SJCRH30 (cell line): Measurements from ENCODE around the gene IL10RA. TPM values are rescaled to one million over a fixed set of nuclear protein-coding genes. Genes with fewer than 3 reads are reported as not detected.
"Not testable (repeated sequence)": the region's sequence is repeated elsewhere in the genome, so short reads cannot be mapped to it uniquely, and the experiment has no call there.

Source experiments
- DNase-seq, 2 experiments: peaks; one replicate each; pipeline ENCODE4 v3.0.0-alpha.2; 2015 to 2020
- H3K27ac ChIP-seq: fragments of 250-450 bp; sonication (Bioruptor Pico); 2 replicates; pipeline ENCODE4 v1.5.1; 2020; ENCODE audit warnings: mild to moderate bottlenecking, moderate library complexity
- H3K27me3 ChIP-seq: fragments of 250-450 bp; sonication (Bioruptor Pico); 2 replicates; pipeline ENCODE4 v1.5.1; 2020; ENCODE audit warnings: mild to moderate bottlenecking, moderate library complexity
- H3K36me3 ChIP-seq: fragments of 250-450 bp; sonication (Bioruptor Pico); 2 replicates; pipeline ENCODE4 v1.5.1; 2020; ENCODE audit warnings: mild to moderate bottlenecking, moderate library complexity
- H3K4me1 ChIP-seq: fragments of 250-450 bp; sonication (Bioruptor Pico); 2 replicates; pipeline ENCODE4 v1.5.1; 2020; ENCODE audit warnings: mild to moderate bottlenecking, moderate library complexity
- H3K4me3 ChIP-seq: fragments of 250-450 bp; sonication (Bioruptor Pico); 2 replicates; pipeline ENCODE4 v1.5.1; 2020; ENCODE audit warnings: mild to moderate bottlenecking, moderate library complexity
- H3K9me3 ChIP-seq: fragments of 250-450 bp; sonication (Bioruptor Pico); replicated peaks from 2 replicates; pipeline ENCODE4 v1.5.1; 2020; ENCODE audit warnings: mild to moderate bottlenecking, moderate library complexity
- total RNA-seq: library from RNA; depleted of rRNA; stranded (reverse); fragments of >200 nt; shearing (Covaris generic); gene quantifications from 2 replicates; pipeline ENCODE4 v1.2.3, GENCODE V29; 2014; rRNA removed

Gene IL10RA
- total RNA-seq: not detected in 2 replicates

GRCh38 chr11:117985953-117986887 is at the start of gene IL10RA:
TSS of gene IL10RA (plus strand) at chr11:117986394. CDS start at chr11:117986468, 74 bp downstream.
- Histone ChIP-seq H3K4me3 (no peak within 1 kb of the TSS), H3K9me3 (no peaks in the 10 kb centered on the region), H3K4me1 (no peaks in the 10 kb centered on the region), H3K27ac (no peak within 1 kb of the TSS), H3K27me3 (no peaks in the 10 kb centered on the region), H3K36me3 (no peaks in the 10 kb centered on the region)
- no peak for DNase-seq

GRCh38 chr11:117936973-117937372 is 49.2 kb upstream of the IL10RA start:
- no peak for DNase-seq
- Histone ChIP-seq H3K4me3 (no peak overlapping the region), H3K9me3 (no peaks in the 10 kb centered on the region), H3K27ac (no peak overlapping the region), H3K36me3 (no peaks in the 10 kb centered on the region), H3K27me3 (no peaks in the 10 kb centered on the region), H3K4me1 (peaks cover 18% of the 10 kb centered on the region)

GRCh38 chr11:117940736-117941135 is 45.5 kb upstream of the IL10RA start:
- Histone ChIP-seq H3K36me3 (no peaks in the 10 kb centered on the region), H3K9me3 (no peaks in the 10 kb centered on the region), H3K27me3 (no peaks in the 10 kb centered on the region), H3K27ac (no peak overlapping the region), H3K4me1 (peaks cover 13% of the 10 kb centered on the region), H3K4me3 (no peak overlapping the region)
- DNase-seq: no peak

- H3K27ac ChIP-seq: no peak overlapping the region
- H3K4me1 ChIP-seq: peaks cover 13% of the 10 kb centered on the region
- no peak overlapping the region for H3K4me3 ChIP-seq
- no peaks in the 10 kb centered on the region for H3K27me3 ChIP-seq
- H3K9me3 ChIP-seq: no peaks in the 10 kb centered on the region
- peak in 1 of 2 experiments; percentile 5 for DNase-seq
- H3K36me3 ChIP-seq: no peaks in the 10 kb centered on the region
Observed at GRCh38 chr11:117941163-117941707, 45.0 kb upstream of the IL10RA start.

- Histone ChIP-seq H3K4me3 (no peak overlapping the region), H3K4me1 (peaks cover 17% of the 10 kb centered on the region), H3K36me3 (no peaks in the 10 kb centered on the region), H3K27me3 (no peaks in the 10 kb centered on the region), H3K9me3 (no peaks in the 10 kb centered on the region), H3K27ac (0 out of 2 replicates have a peak overlapping the region, but pooled peaks have one; percentile 1)
- peak in 1 of 2 experiments; percentile 46 for DNase-seq
Observed at GRCh38 chr11:117941976-117942654, 44.1 kb upstream of the IL10RA start.

- no peaks in the 10 kb centered on the region for H3K36me3 ChIP-seq
- no peaks in the 10 kb centered on the region for H3K9me3 ChIP-seq
- H3K27ac ChIP-seq: no peak overlapping the region
- no peak for DNase-seq
- no peaks in the 10 kb centered on the region for H3K27me3 ChIP-seq
- H3K4me3 ChIP-seq: no peak overlapping the region
- peaks cover 17% of the 10 kb centered on the region for H3K4me1 ChIP-seq
Observed at GRCh38 chr11:117944554-117944953, 41.6 kb upstream of the IL10RA start.

- no peaks in the 10 kb centered on the region for H3K9me3 ChIP-seq
- peaks cover 17% of the 10 kb centered on the region for H3K4me1 ChIP-seq
- no peak overlapping the region for H3K4me3 ChIP-seq
- DNase-seq: no peak
- H3K36me3 ChIP-seq: no peaks in the 10 kb centered on the region
- H3K27me3 ChIP-seq: no peaks in the 10 kb centered on the region
- no peak overlapping the region for H3K27ac ChIP-seq
Observed at GRCh38 chr11:117945047-117945810, 41.0 kb upstream of the IL10RA start.

GRCh38 chr11:117946156-117946841 is 39.9 kb upstream of the IL10RA start:
- H3K4me1 ChIP-seq: peaks cover 15% of the 10 kb centered on the region
- H3K36me3 ChIP-seq: no peaks in the 10 kb centered on the region
- H3K9me3 ChIP-seq: no peaks in the 10 kb centered on the region
- H3K4me3 ChIP-seq: no peak overlapping the region
- no peaks in the 10 kb centered on the region for H3K27me3 ChIP-seq
- H3K27ac ChIP-seq: no peak overlapping the region
- DNase-seq: no peak

GRCh38 chr11:117946842-117947526 is 39.2 kb upstream of the IL10RA start:
- Histone ChIP-seq H3K27me3 (no peaks in the 10 kb centered on the region), H3K4me3 (no peak overlapping the region), H3K9me3 (no peaks in the 10 kb centered on the region), H3K4me1 (peaks cover 8% of the 10 kb centered on the region), H3K36me3 (no peaks in the 10 kb centered on the region), H3K27ac (no peak overlapping the region)
- peak; percentile 82 to 91 for DNase-seq

GRCh38 chr11:117947751-117948150 is 38.4 kb upstream of the IL10RA start:
- H3K9me3 ChIP-seq, H3K4me1 ChIP-seq, H3K27ac ChIP-seq, DNase-seq, H3K36me3 ChIP-seq, H3K4me3 ChIP-seq, H3K27me3 ChIP-seq: not testable (repeated sequence)

GRCh38 chr11:117948466-117948865 is 37.7 kb upstream of the IL10RA start:
- H3K27ac ChIP-seq, DNase-seq, H3K36me3 ChIP-seq, H3K4me3 ChIP-seq, H3K4me1 ChIP-seq, H3K9me3 ChIP-seq, H3K27me3 ChIP-seq: not testable (repeated sequence)

- H3K4me3 ChIP-seq: no peak overlapping the region
- no peak for DNase-seq
- no peaks in the 10 kb centered on the region for H3K36me3 ChIP-seq
- H3K27ac ChIP-seq: no peak overlapping the region
- peaks cover 4% of the 10 kb centered on the region; the same call in 1 of the 2 replicates for H3K4me1 ChIP-seq
- H3K9me3 ChIP-seq: no peaks in the 10 kb centered on the region
- no peaks in the 10 kb centered on the region for H3K27me3 ChIP-seq
Observed at GRCh38 chr11:117949062-117949461, 37.1 kb upstream of the IL10RA start.

GRCh38 chr11:117950301-117950700 is 35.9 kb upstream of the IL10RA start:
- Histone ChIP-seq H3K27me3 (no peaks in the 10 kb centered on the region), H3K9me3 (no peaks in the 10 kb centered on the region), H3K27ac (no peak overlapping the region), H3K36me3 (no peaks in the 10 kb centered on the region), H3K4me1 (peaks cover 4% of the 10 kb centered on the region; the same call in 1 of the 2 replicates), H3K4me3 (no peak overlapping the region)
- DNase-seq: peak in 1 of 2 experiments; percentile 15
